Retinal pigment epithelial cell (primary cell): ENCODE results near the gene PHYKPL.

Experiments
- DNase-seq: peaks from one replicate; pipeline ENCODE4 v3.0.0-alpha.2; 2010; ENCODE audit warnings: low read depth
- H3K4me3 ChIP-seq: 2 replicates; pipeline ENCODE4 v1.5.1; 2011; ENCODE audit warnings: mild to moderate bottlenecking, low read length, control low read depth, moderate library complexity
- CTCF ChIP-seq: conservative IDR thresholded peaks from 2 replicates; pipeline ENCODE4 v1.5.1; 2011; ENCODE audit warnings: low read depth, low read length, control low read depth, inconsistent platforms

Gene PHYKPL

GRCh38 chr5:178207183-178207916, 25.3 kb downstream of the PHYKPL start:
- peak; percentile 60 for DNase-seq
- TF ChIP-seq CTCF, result no peak
- H3K4me3 ChIP-seq, result peak overlapping the region; percentile 86

GRCh38 chr5:178206166-178207101, 26.2 kb downstream of the PHYKPL start:
- DNase-seq, result no peak
- peak overlapping the region; percentile 86 for H3K4me3 ChIP-seq
- no peak for TF ChIP-seq CTCF

GRCh38 chr5:178205749-178206047, 26.9 kb downstream of the PHYKPL start:
- TF ChIP-seq CTCF, result no peak
- DNase-seq, result no peak

GRCh38 chr5:178204935-178205748, 27.5 kb downstream of the PHYKPL start:
- peak; percentile 34 for DNase-seq
- no peak for TF ChIP-seq CTCF
- H3K4me3 ChIP-seq, result peak overlapping the region; percentile 86

More at GRCh38 chr5:178205749-178206047, 26.9 kb downstream of the PHYKPL start:
- peak overlapping the region; percentile 86 for H3K4me3 ChIP-seq

- TF ChIP-seq CTCF, result no peak
- H3K4me3 ChIP-seq, result peak within 1 kb of the TSS; percentile 86
- DNase-seq, result peak; percentile 82
Measured at GRCh38 chr5:178204182-178204934, 28.2 kb downstream of the PHYKPL start, which contains the start of gene HNRNPAB. Gene HNRNPAB, plus strand, starts transcription at chr5:178204533. Its CDS starts 305 bp downstream, at chr5:178204838.

- no peak for DNase-seq
- TF ChIP-seq CTCF, result no peak
- H3K4me3 ChIP-seq, result peak overlapping the region; percentile 86
Measured at GRCh38 chr5:178203670-178204181, 28.9 kb downstream of the PHYKPL start.
